CD14-positive monocyte (primary cell): ENCODE results near the gene STARD10. TPM values are rescaled to one million over a fixed set of nuclear protein-coding genes. Genes with fewer than 3 reads are reported as not detected.

Experiments
- DNase-seq, 3 donors: peaks; one replicate each; pipeline ENCODE4 v3.0.0-alpha.2; 2011 to 2022
- H2AFZ ChIP-seq: 2 replicates; pipeline ENCODE4 v1.6.0; 2012; ENCODE audit warnings: mild to moderate bottlenecking, low read depth, low read length, inconsistent platforms; ENCODE audit not compliant: insufficient read depth, poor library complexity, severe bottlenecking
- H3K27ac ChIP-seq, 2 donors: 1 replicate in 1 of 2; 2 replicates in 1 of 2; pipeline ENCODE4 v1.5.1; 2012 to 2013; ENCODE audit warnings: low read length in 2 of 2, control low read depth in 1 of 2, inconsistent platforms in 1 of 2, low read depth in 1 of 2, mild to moderate bottlenecking in 1 of 2
- H3K27me3 ChIP-seq, 2 donors: one replicate each; pipeline versions ENCODE4 v1.6.0 to v1.6.1; 2011 to 2013; ENCODE audit warnings: low read length in 2 of 2; ENCODE audit not compliant: control insufficient read depth in 2 of 2, insufficient read depth in 2 of 2
- H3K36me3 ChIP-seq, 2 donors: replicated peaks in 1 of 2; 1 replicate in 1 of 2; 2 replicates in 1 of 2; pipeline versions ENCODE4 v1.5.1 to v1.6.1; 2012 to 2013; ENCODE audit warnings: low read length in 2 of 2, control low read depth in 1 of 2, inconsistent platforms in 1 of 2, mild to moderate bottlenecking in 1 of 2; ENCODE audit not compliant: insufficient read depth in 2 of 2, control insufficient read depth in 1 of 2
- H3K4me1 ChIP-seq, 2 donors: 1 replicate in 1 of 2; 2 replicates in 1 of 2; pipeline versions ENCODE4 v1.5.1 to v1.6.1; 2012 to 2013; ENCODE audit warnings: low read length in 2 of 2, control low read depth in 1 of 2, inconsistent platforms in 1 of 2, mild to moderate bottlenecking in 1 of 2, moderate library complexity in 1 of 2; ENCODE audit not compliant: insufficient read depth in 2 of 2, control insufficient read depth in 1 of 2
- H3K4me2 ChIP-seq: replicated peaks from 2 replicates; pipeline ENCODE3; 2012; ENCODE audit warnings: low read length, moderate library complexity, mild to moderate bottlenecking; ENCODE audit not compliant: poor library complexity, severe bottlenecking; ENCODE audit errors: extremely low read depth
- H3K4me3 ChIP-seq, 3 experiments: fragments of 200-600 bp in 1 of 3; sonication (generic) in 1 of 3; replicated peaks in 1 of 3; 1 replicate in 2 of 3; 2 replicates in 1 of 3; pipeline ENCODE4 v1.5.1; 2011 to 2013; ENCODE audit warnings: low read length in 3 of 3, mild to moderate bottlenecking in 3 of 3, control low read depth in 2 of 3, low read depth in 2 of 3, inconsistent platforms in 1 of 3, moderate library complexity in 1 of 3
- H3K79me2 ChIP-seq: 2 replicates; pipeline ENCODE4 v1.6.0; 2012; ENCODE audit warnings: mild to moderate bottlenecking, control low read depth, inconsistent platforms, low read length, moderate library complexity; ENCODE audit not compliant: insufficient read depth
- H3K9ac ChIP-seq: 2 replicates; pipeline ENCODE4 v1.6.0; 2017; ENCODE audit warnings: low read length, mild to moderate bottlenecking; ENCODE audit not compliant: insufficient read depth, poor library complexity, severe bottlenecking
- H3K9me3 ChIP-seq, 2 donors: replicated peaks in 1 of 2; 1 replicate in 1 of 2; 2 replicates in 1 of 2; pipeline versions ENCODE4 v1.5.1 to v1.6.1; 2012 to 2013; ENCODE audit warnings: low read length in 2 of 2, control low read depth in 1 of 2; ENCODE audit not compliant: control insufficient read depth in 1 of 2, insufficient read depth in 1 of 2
- H4K20me1 ChIP-seq: 2 replicates; pipeline ENCODE4 v1.6.0; 2012; ENCODE audit warnings: mild to moderate bottlenecking, low read length, control low read depth, moderate library complexity; ENCODE audit not compliant: insufficient read depth
- H3K27ac Mint-ChIP-seq, 7 donors: one replicate each; pipeline ENCODE4 v1.8.0; 2020; ENCODE audit warnings: mild to moderate bottlenecking in 7 of 7, mixed read lengths in 7 of 7, moderate library complexity in 6 of 7, inconsistent platforms in 2 of 7
- H3K27me3 Mint-ChIP-seq, 3 donors: one replicate each; pipeline ENCODE4 v1.8.0; 2021 to 2022; ENCODE audit warnings: low read depth in 3 of 3, mild to moderate bottlenecking in 3 of 3, mixed read lengths in 3 of 3, moderate library complexity in 3 of 3, inconsistent platforms in 1 of 3
- H3K36me3 Mint-ChIP-seq, 2 donors: one replicate each; pipeline ENCODE4 v1.8.0; 2020; ENCODE audit warnings: mixed read lengths in 2 of 2, inconsistent platforms in 1 of 2, mild to moderate bottlenecking in 1 of 2
- H3K4me1 Mint-ChIP-seq: one replicate; pipeline ENCODE4 v1.8.0; 2020; ENCODE audit warnings: mild to moderate bottlenecking, mixed read lengths
- H3K4me3 Mint-ChIP-seq, 2 donors: one replicate each; pipeline ENCODE4 v1.8.0; 2020; ENCODE audit warnings: mild to moderate bottlenecking in 2 of 2, mixed read lengths in 2 of 2, moderate library complexity in 1 of 2
- H3K9me3 Mint-ChIP-seq, 7 donors: one replicate each; pipeline ENCODE4 v1.8.0; 2020 to 2022; ENCODE audit warnings: mixed read lengths in 7 of 7, mild to moderate bottlenecking in 6 of 7, moderate library complexity in 6 of 7, inconsistent platforms in 2 of 7
- CTCF ChIP-seq: fragments of 200-600 bp; IDR thresholded peaks from one replicate; pipeline ENCODE4 v1.8.0; 2022; ENCODE audit warnings: antibody characterized with exemption, mild to moderate bottlenecking
- WGBS: methylation state at CpG from one replicate; pipeline ENCODE4 v1.1.5; 2013; ENCODE audit warnings: missing lambda C conversion rate; ENCODE audit not compliant: insufficient coverage; 5-methylcytosine and 5-hydroxymethylcytosine counted together
- intact Hi-C, 2 donors: fragments of 100-400 bp; cut with micrococcal nuclease; formaldehyde crosslinking; loops; one replicate each; pipeline versions ENCODE4 v1.15.0 to v1.15.1; 2023
- polyA plus RNA-seq, 3 donors: library from polyadenylated mRNA; depleted of rRNA in 1 of 3; unstranded in 2 of 3; stranded (reverse) in 1 of 3; fragments of 300-500 nt in 2 of 3; fragments of >200 nt in 1 of 3; fragmentation: Illumina TruSeq in 2 of 3; gene quantifications; 1 replicate in 2 of 3; 2 replicates in 1 of 3; pipeline ENCODE4 v1.2.3, GENCODE V29; 2012 to 2021

STARD10 gene
- polyA plus RNA-seq, 3 donors = 13.6 to 18.7 (median 15.4) TPM

- Histone ChIP-seq H3K27ac (peak overlapping the region in 1 of 2 donors; percentile 14), H2AFZ (no peak overlapping the region), H3K36me3 (peaks cover 78 to 100% of the 10 kb centered on the region in 2 donors), H3K4me1 (no peaks in the 10 kb centered on the region), H3K4me2 (no peak overlapping the region), H4K20me1 (peaks cover 6% of the 10 kb centered on the region), H3K4me3 (no peak overlapping the region), H3K9ac (no peak overlapping the region), H3K9me3 (no peaks in the 10 kb centered on the region), H3K79me2 (no peaks in the 10 kb centered on the region), H3K27me3 (no peaks in the 10 kb centered on the region)
- no peak for TF ChIP-seq CTCF
- Mint-ChIP-seq H3K36me3 (peaks cover 81 to 91% of the 10 kb centered on the region in 2 donors), H3K9me3 (no peaks in the 10 kb centered on the region), H3K27ac (peak overlapping the region in 1 of 7 donors; percentile 4), H3K27me3 (peaks cover 0 to 2% (median 1%) of the 10 kb centered on the region in 3 donors), H3K4me3 (no peak overlapping the region), H3K4me1 (no peaks in the 10 kb centered on the region)
- DNase-seq = no peak
- intact Hi-C loops = no loop called here
- 97% methylated on average over 11 of the region's 14 CpGs for WGBS
These were observed 48.9 kb upstream of the STARD10 start for GRCh38 chr11:72842653-72843330.

GRCh38 chr11:72842126-72842525 lies 48.3 kb upstream of the STARD10 start:
- no peaks in the 10 kb centered on the region for H3K9me3 Mint-ChIP-seq
- no peaks in the 10 kb centered on the region for H3K27me3 ChIP-seq
- no peak for DNase-seq
- no peak overlapping the region for H3K4me3 Mint-ChIP-seq
- no peaks in the 10 kb centered on the region for H3K4me1 Mint-ChIP-seq
- peaks cover 0 to 2% (median 1%) of the 10 kb centered on the region in 3 donors for H3K27me3 Mint-ChIP-seq
- no peak overlapping the region for H3K4me2 ChIP-seq
- H3K4me3 ChIP-seq = no peak overlapping the region
- intact Hi-C loops = no loop called here
- H3K79me2 ChIP-seq = no peaks in the 10 kb centered on the region
- TF ChIP-seq CTCF = no peak
- H3K27ac Mint-ChIP-seq = no peak overlapping the region
- peaks cover 84 to 93% of the 10 kb centered on the region in 2 donors for H3K36me3 Mint-ChIP-seq
- H3K27ac ChIP-seq = no peak overlapping the region
- H4K20me1 ChIP-seq = peaks cover 6% of the 10 kb centered on the region
- 100% methylated on average over 1 of the region's 5 CpGs for WGBS
- H3K9me3 ChIP-seq = no peaks in the 10 kb centered on the region
- no peak overlapping the region for H2AFZ ChIP-seq
- peaks cover 76 to 100% of the 10 kb centered on the region in 2 donors for H3K36me3 ChIP-seq
- no peak overlapping the region for H3K9ac ChIP-seq
- no peaks in the 10 kb centered on the region for H3K4me1 ChIP-seq
